Right cardiac atrium (tissue), 5 donors: ENCODE measurements around the gene MAD1L1. TPM values are rescaled to one million over a fixed set of nuclear protein-coding genes. Genes with fewer than 3 reads are reported as not detected.
"Not testable (repeated sequence)": the region's sequence is repeated elsewhere in the genome, so short reads cannot be mapped to it uniquely, and the experiment has no call there.

Source experiments
- ATAC-seq, 2 donors: fragments of 200-7000 bp; cut with Tn5 transposase; one replicate each; pipeline versions ENCODE4 v1.8.0 to v1.9.1; 2020; ENCODE audit warnings: moderate library complexity in 2 of 2, mild to moderate bottlenecking in 1 of 2
- DNase-seq, 3 donors: peaks; one replicate each; pipeline ENCODE4 v3.0.0-alpha.2; 2020
- H3K27ac ChIP-seq: one replicate; pipeline ENCODE4 v1.5.1; 2013; ENCODE audit warnings: mild to moderate bottlenecking, low read length, control low read depth, moderate library complexity
- H3K27me3 ChIP-seq: one replicate; pipeline ENCODE4 v1.6.1; 2013; ENCODE audit not compliant: control insufficient read depth, insufficient read depth
- H3K4me1 ChIP-seq: one replicate; pipeline ENCODE4 v1.6.1; 2013; ENCODE audit warnings: low read length; ENCODE audit not compliant: control insufficient read depth, insufficient read depth
- H3K4me3 ChIP-seq: one replicate; pipeline ENCODE4 v1.5.1; 2013; ENCODE audit warnings: low read length, control low read depth
- H3K9me3 ChIP-seq: one replicate; pipeline ENCODE4 v1.6.1; 2013; ENCODE audit warnings: low read length; ENCODE audit not compliant: control insufficient read depth
- whole genome bisulfite sequencing: extraction: QIAGEN DNeasy Blood & Tissue Kit; methylation state at CpG from one replicate; pipeline ENCODE4 v1.1.7; 2013; 5-methylcytosine and 5-hydroxymethylcytosine counted together
- intact Hi-C, 4 donors: fragments of 100-400 bp; cut with DNase I; formaldehyde crosslinking; loops; one replicate each; pipeline versions ENCODE4 v1.11.0 to v1.14.0; 2022 to 2023
- polyA plus RNA-seq: library from polyadenylated mRNA; stranded (reverse); fragments of 200-250 nt; gene quantifications from one replicate; pipeline ENCODE4 v1.2.3, GENCODE V29; 2013
- total RNA-seq, 4 donors: library from RNA; stranded (reverse); fragmentation: NEBNext Ultra II Directional; extraction: Animal tissue kit (Norgen Biotek cat#: 25700); gene quantifications; one replicate each; pipeline ENCODE4 v1.2.1, GENCODE V29; 2021
- donor health status: healthy with polysubstance abuse.
- donor health status: DM: no; HTN: yes; CAD: no.
- donor health status: DM: no; HTN: no; CAD: no.
- donor health status: DM: no; HTN: yes; CAD: no; lungs with severe emphysema.
- donor health status: DM: yes; HTN: yes; CAD: no.

The MAD1L1 gene
- total and polyA plus RNA-seq, 5 donors, result 15.3 to 41.0 (median 33.7) TPM

- peak; percentile 4 to 28 (median 23) for DNase-seq
Observed at GRCh38 chr7:1999278-1999984, 233.3 kb downstream of the MAD1L1 start.

GRCh38 chr7:1998146-1998545 is 234.6 kb downstream of the MAD1L1 start:
- DNase-seq, result peak; percentile 8 to 30 (median 24)
- Histone ChIP-seq H3K9me3 (no peaks in the 10 kb centered on the region), H3K27me3 (no peaks in the 10 kb centered on the region), H3K4me3 (no peak overlapping the region), H3K27ac (no peak overlapping the region), H3K4me1 (peaks cover 6% of the 10 kb centered on the region)
- intact Hi-C loops, result no loop called here
- 96% methylated on average over 10 of the region's 10 CpGs for WGBS
- ATAC-seq, result no peak

More at GRCh38 chr7:1999278-1999984, 233.3 kb downstream of the MAD1L1 start:
- intact Hi-C loops, result no loop called here
- H3K27ac ChIP-seq, result no peak overlapping the region
- no peaks in the 10 kb centered on the region for H3K4me1 ChIP-seq
- no peak for ATAC-seq
- H3K9me3 ChIP-seq, result no peaks in the 10 kb centered on the region
- H3K4me3 ChIP-seq, result no peak overlapping the region
- 95% methylated on average over 21 of the region's 21 CpGs for WGBS
- no peaks in the 10 kb centered on the region for H3K27me3 ChIP-seq

- no peak overlapping the region for H3K4me3 ChIP-seq
- DNase-seq, result peak in 2 of 3 donors; percentile 17 to 26
- H3K27ac ChIP-seq, result no peak overlapping the region
- H3K27me3 ChIP-seq, result no peaks in the 10 kb centered on the region
- 86% methylated on average over 15 of the region's 15 CpGs for WGBS
- ATAC-seq, result no peak
- H3K9me3 ChIP-seq, result no peaks in the 10 kb centered on the region
- peaks cover 10% of the 10 kb centered on the region for H3K4me1 ChIP-seq
- intact Hi-C loops, result no loop called here
Observed at GRCh38 chr7:1997537-1998076, 235.1 kb downstream of the MAD1L1 start.

- Histone ChIP-seq H3K4me1 (peaks cover 14% of the 10 kb centered on the region), H3K4me3 (no peak overlapping the region), H3K27ac (no peak overlapping the region), H3K9me3 (no peaks in the 10 kb centered on the region), H3K27me3 (no peaks in the 10 kb centered on the region)
- intact Hi-C loops, result no loop called here
- no peak for ATAC-seq
- no peak for DNase-seq
- WGBS, result 96% methylated on average over 8 of the region's 9 CpGs
Observed at GRCh38 chr7:1996816-1997215, 235.9 kb downstream of the MAD1L1 start.

- H3K4me3 ChIP-seq, H3K27me3 ChIP-seq, H3K27ac ChIP-seq, ATAC-seq, intact Hi-C loops, H3K9me3 ChIP-seq: not testable (repeated sequence)
- peak; percentile 3 to 43 (median 33) for DNase-seq
- WGBS, result 95% methylated on average over 24 of the region's 24 CpGs
- H3K4me1 ChIP-seq, result peaks cover 14% of the 10 kb centered on the region
Observed at GRCh38 chr7:1995911-1996420, 236.8 kb downstream of the MAD1L1 start.

- H3K27me3 ChIP-seq, result no peaks in the 10 kb centered on the region
- H3K27ac ChIP-seq, result no peak overlapping the region
- intact Hi-C loops, result no loop called here
- 90% methylated on average over 11 of the region's 11 CpGs for WGBS
- DNase-seq, result peak in 1 of 3 donors; percentile 0
- H3K9me3 ChIP-seq, result no peaks in the 10 kb centered on the region
- H3K4me3 ChIP-seq, result no peak overlapping the region
- H3K4me1 ChIP-seq, result peaks cover 14% of the 10 kb centered on the region
- ATAC-seq, result no peak
Observed at GRCh38 chr7:1995426-1995825, 237.3 kb downstream of the MAD1L1 start.

- WGBS, result 95% methylated on average over 13 of the region's 13 CpGs
- Histone ChIP-seq H3K4me3 (no peak overlapping the region), H3K27ac (no peak overlapping the region), H3K4me1 (peaks cover 14% of the 10 kb centered on the region), H3K9me3 (no peaks in the 10 kb centered on the region), H3K27me3 (no peaks in the 10 kb centered on the region)
- ATAC-seq (no peak), DNase-seq (peak; percentile 2 to 37 (median 29))
- intact Hi-C loops, result no loop called here
Observed at GRCh38 chr7:1994931-1995330, 237.8 kb downstream of the MAD1L1 start.

GRCh38 chr7:1993776-1994740 is 238.7 kb downstream of the MAD1L1 start:
- Histone ChIP-seq H3K4me3 (no peak overlapping the region), H3K27me3 (no peaks in the 10 kb centered on the region), H3K27ac (no peak overlapping the region), H3K4me1 (peaks cover 14% of the 10 kb centered on the region), H3K9me3 (no peaks in the 10 kb centered on the region)
- no peak for ATAC-seq
- intact Hi-C loops, result no loop called here
- WGBS, result 82% methylated on average over 27 of the region's 27 CpGs
- peak; percentile 7 to 52 (median 40) for DNase-seq

GRCh38 chr7:1993031-1993695 is 239.6 kb downstream of the MAD1L1 start:
- no peaks in the 10 kb centered on the region for H3K9me3 ChIP-seq
- WGBS, result 69% methylated on average over 13 of the region's 13 CpGs
- no peak overlapping the region for H3K4me3 ChIP-seq
- DNase-seq, result peak in 2 of 3 donors; percentile 6 to 39
- H3K4me1 ChIP-seq, result peaks cover 14% of the 10 kb centered on the region
- no peak overlapping the region for H3K27ac ChIP-seq
- intact Hi-C loops, result no loop called here
- no peak for ATAC-seq
- H3K27me3 ChIP-seq, result no peaks in the 10 kb centered on the region

GRCh38 chr7:1992554-1992953 is 240.2 kb downstream of the MAD1L1 start:
- Histone ChIP-seq H3K27me3 (no peaks in the 10 kb centered on the region), H3K9me3 (no peaks in the 10 kb centered on the region), H3K27ac (no peak overlapping the region), H3K4me1 (peaks cover 14% of the 10 kb centered on the region), H3K4me3 (no peak overlapping the region)
- ATAC-seq (no peak), DNase-seq (peak; percentile 9 to 51 (median 49))
- WGBS, result 65% methylated on average over 6 of the region's 6 CpGs
- intact Hi-C loops, result no loop called here
